Measurements from ENCODE around the gene TMEM126B. TPM values are rescaled to one million over a fixed set of nuclear protein-coding genes. Genes with fewer than 3 reads are reported as not detected.
"Not testable (repeated sequence)": the region's sequence is repeated elsewhere in the genome, so short reads cannot be mapped to it uniquely, and the experiment has no call there.

TMEM126B gene
- total and polyA plus RNA-seq, 2 of the 13 experiments (the other 11 are each of a cell fraction or from before 2014, with no cell fraction given) = 33.6 to 54.8 TPM

GRCh38 chr11:85654343-85654742 lies 25.9 kb downstream of the TMEM126B start:
- in situ Hi-C loops (cut with HindIII; ENCODE audit: extremely low pct_ligation_motif_present, low pct_unique_long_range_greater_than_20kb); CTCF ChIA-PET (ENCODE audit: low intra/inter-chr PET ratio, low total read pairs); BruUV-seq (replicated peaks); H3K4me2 ChIP-seq (ENCODE audit: low read depth, low read length); FAIRE-seq; H3K9me3 ChIP-seq (ENCODE audit: low read length); intact Hi-C loops (cut with micrococcal nuclease; ENCODE audit: unreplicated experiment); H3K9ac ChIP-seq (ENCODE audit: insufficient read depth, low read depth, low read length); H3K27ac ChIP-seq (ENCODE audit: extremely low read length, insufficient read depth, low read length); H2AFZ ChIP-seq (ENCODE audit: low read length); DNase-seq (ENCODE audit: low spot score); H3K4me3 ChIP-seq (replicated peaks in 1 of 3; ENCODE audit: insufficient read depth in 1 of 3, low read depth in 2 of 3, low read length in 3 of 3); H4K20me1 ChIP-seq (ENCODE audit: insufficient read depth, low read length); H3K27me3 ChIP-seq (ENCODE audit: control insufficient read depth in 1 of 2, insufficient read depth in 2 of 2, low read length in 2 of 2); ATAC-seq: not testable (repeated sequence)
- Histone ChIP-seq H3K79me2 (ENCODE audit: insufficient read depth, low read length) (peaks cover 21% of the 10 kb centered on the region), H3K4me1 (ENCODE audit: insufficient read depth, low read length) (peaks cover 21% of the 10 kb centered on the region), H3K36me3 (replicated peaks in 1 of 2; ENCODE audit: control insufficient read depth in 1 of 2, insufficient read depth in 2 of 2, low read length in 2 of 2) (peaks cover 0 to 20% of the 10 kb centered on the region in 2 experiments; a peak in 2 of 5 replicates)
- WGBS (ENCODE audit: low lambda C conversion rate) = 96% methylated on average over 4 of the region's 4 CpGs
- POLR2A ChIA-PET = interaction anchor here (1.0 to 1.5 kb wide), 2 partner anchors 9 to 11 kb away, joined by 4 to 7 read pairs; partner anchors contain the start of gene CREBZF

DNA sequence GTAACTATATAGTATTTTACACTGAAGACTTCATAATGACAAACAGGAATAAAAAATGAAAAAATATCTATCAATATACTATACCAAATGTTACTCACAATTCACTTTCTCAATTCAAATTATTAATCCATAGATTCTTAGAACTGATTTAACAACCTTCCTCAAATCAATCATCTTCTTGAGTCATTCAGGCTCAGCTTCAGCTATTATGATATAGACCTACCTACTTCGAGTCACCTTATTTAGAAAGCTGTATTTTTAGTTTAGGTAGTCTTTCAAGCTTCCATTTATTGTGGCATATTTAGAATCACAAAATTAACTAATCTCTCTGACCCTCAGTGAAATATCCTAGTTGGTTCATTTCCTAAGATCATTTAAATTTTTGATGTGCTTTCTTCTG lies 28.4 kb downstream of the TMEM126B start:
- H2AFZ ChIP-seq (ENCODE audit: low read length) = no peak overlapping the region
- H3K27me3 ChIP-seq (ENCODE audit: control insufficient read depth in 1 of 2, insufficient read depth in 2 of 2, low read length in 2 of 2) = no peaks in the 10 kb centered on the region
- no peaks in the 10 kb centered on the region for H3K9me3 ChIP-seq (ENCODE audit: low read length)
- H4K20me1 ChIP-seq (ENCODE audit: insufficient read depth, low read length) = peaks cover 7% of the 10 kb centered on the region
- H3K9ac ChIP-seq (ENCODE audit: insufficient read depth, low read depth, low read length) = no peak overlapping the region
- no TSS peak for BruUV-seq (replicated peaks)
- intact Hi-C loops (cut with micrococcal nuclease; ENCODE audit: unreplicated experiment) (no loop called here), in situ Hi-C loops (cut with HindIII; ENCODE audit: extremely low pct_ligation_motif_present, low pct_unique_long_range_greater_than_20kb) (no loop called here)
- ATAC-seq (no peak), DNase-seq (ENCODE audit: low spot score) (no peak), FAIRE-seq (no peak)
- CTCF ChIA-PET (ENCODE audit: low intra/inter-chr PET ratio, low total read pairs) = no interaction called here
- peaks cover 0 to 20% of the 10 kb centered on the region in 2 experiments; a peak in 1 of 5 replicates for H3K36me3 ChIP-seq (replicated peaks in 1 of 2; ENCODE audit: control insufficient read depth in 1 of 2, insufficient read depth in 2 of 2, low read length in 2 of 2)
- POLR2A ChIA-PET = interaction anchor here (10.0 kb wide), 1 partner anchor 7 kb away, joined by 112 read pairs; the partner anchor contains the start of gene TMEM126A
- H3K4me1 ChIP-seq (ENCODE audit: insufficient read depth, low read length) = peaks cover 39% of the 10 kb centered on the region
- H3K4me3 ChIP-seq (replicated peaks in 1 of 3; ENCODE audit: insufficient read depth in 1 of 3, low read depth in 2 of 3, low read length in 3 of 3) = no peak overlapping the region
- no peak overlapping the region for H3K4me2 ChIP-seq (ENCODE audit: low read depth, low read length)
- 98% methylated on average over 1 of the region's 1 CpG for WGBS (ENCODE audit: low lambda C conversion rate)
- H3K79me2 ChIP-seq (ENCODE audit: insufficient read depth, low read length) = peaks cover 40% of the 10 kb centered on the region
- H3K27ac ChIP-seq (ENCODE audit: extremely low read length, insufficient read depth, low read length) = no peak overlapping the region
- TF ChIP-seq ZNF235 (CRISPR knock-in tag; IDR thresholded peaks at IDR 0.05; ENCODE audit: borderline replicate concordance) = no peak
- TF ChIP-seq NFE2 (CRISPR knock-in tag; IDR thresholded peaks at IDR 0.05) = no peak
- TF ChIP-seq MXD4 (CRISPR knock-in tag; IDR thresholded peaks at IDR 0.05) = no peak
- TF ChIP-seq RFX3 (CRISPR knock-in tag; IDR thresholded peaks at IDR 0.05) = no peak
- TF ChIP-seq, protein P1, sequence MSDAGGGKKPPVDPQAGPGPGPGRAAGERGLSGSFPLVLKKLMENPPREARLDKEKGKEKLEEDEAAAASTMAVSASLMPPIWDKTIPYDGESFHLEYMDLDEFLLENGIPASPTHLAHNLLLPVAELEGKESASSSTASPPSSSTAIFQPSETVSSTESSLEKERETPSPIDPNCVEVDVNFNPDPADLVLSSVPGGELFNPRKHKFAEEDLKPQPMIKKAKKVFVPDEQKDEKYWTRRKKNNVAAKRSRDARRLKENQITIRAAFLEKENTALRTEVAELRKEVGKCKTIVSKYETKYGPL (CRISPR knock-in tag; IDR thresholded peaks at IDR 0.05) = no peak
- TF ChIP-seq HNF1A (IDR thresholded peaks at IDR 0.05; ENCODE audit: low read depth) = no peak
- no peak for TF ChIP-seq HNF1A (CRISPR knock-in tag; IDR thresholded peaks at IDR 0.05; ENCODE audit: borderline replicate concordance)
- no peak for TF ChIP-seq HNF4G (IDR thresholded peaks at IDR 0.05; ENCODE audit: borderline replicate concordance, low read depth, low read length)
- TF ChIP-seq HNF4G (CRISPR knock-in tag; IDR thresholded peaks at IDR 0.05; ENCODE audit: borderline replicate concordance, low read depth) = no peak
- TF ChIP-seq ZNF598 (CRISPR knock-in tag; IDR thresholded peaks at IDR 0.05; ENCODE audit: borderline replicate concordance) = no peak
- TF ChIP-seq MAF1 (CRISPR knock-in tag; IDR thresholded peaks at IDR 0.05; ENCODE audit: borderline replicate concordance) = no peak
- TF ChIP-seq ZC3H13 (CRISPR knock-in tag; IDR thresholded peaks at IDR 0.05) = no peak
- TF ChIP-seq, protein P2, sequence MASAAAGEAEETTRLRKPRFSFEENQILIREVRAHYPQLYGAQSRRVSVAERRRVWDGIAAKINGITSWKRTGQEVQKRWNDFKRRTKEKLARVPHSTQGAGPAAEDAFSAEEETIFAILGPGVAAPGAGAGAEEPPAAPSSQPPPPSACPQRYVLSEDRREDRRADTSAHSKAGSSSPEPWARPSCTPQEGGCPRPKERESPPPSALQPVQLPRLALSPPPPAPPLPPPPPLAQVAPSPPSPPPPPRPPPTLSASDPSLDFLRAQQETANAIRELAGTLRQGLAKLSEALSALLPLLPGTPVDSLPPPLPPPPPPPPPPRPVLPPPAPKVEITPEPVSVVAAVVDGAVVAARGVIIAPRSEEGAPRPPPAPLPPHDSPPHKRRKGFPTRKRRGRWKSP (CRISPR knock-in tag; IDR thresholded peaks at IDR 0.05) = no peak
- TF ChIP-seq KMT2B (CRISPR knock-in tag; IDR thresholded peaks at IDR 0.05) = no peak
